ENCODE measurements around the gene ZFAND6.

DNA sequence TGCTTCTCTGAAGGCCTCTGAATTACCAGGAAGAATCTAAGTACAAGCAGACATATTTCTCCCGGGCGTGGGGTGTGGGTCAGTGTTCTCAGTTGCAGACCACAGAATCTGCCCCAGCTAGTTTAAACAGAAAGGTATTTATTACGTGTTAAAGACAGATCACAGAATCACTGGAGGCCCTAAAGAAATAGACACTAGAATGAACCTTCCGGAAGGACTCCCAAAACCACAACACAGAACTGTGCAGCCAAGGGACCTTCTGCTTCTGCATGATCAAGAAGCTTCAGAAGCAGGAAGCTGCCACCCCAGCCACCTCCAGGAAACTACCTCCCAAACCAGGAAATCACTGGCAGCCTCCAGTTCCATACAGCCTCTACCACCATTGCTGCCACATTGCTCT, 32.7 kb upstream of the ZFAND6 start:
- TF ChIP-seq, protein P1, sequence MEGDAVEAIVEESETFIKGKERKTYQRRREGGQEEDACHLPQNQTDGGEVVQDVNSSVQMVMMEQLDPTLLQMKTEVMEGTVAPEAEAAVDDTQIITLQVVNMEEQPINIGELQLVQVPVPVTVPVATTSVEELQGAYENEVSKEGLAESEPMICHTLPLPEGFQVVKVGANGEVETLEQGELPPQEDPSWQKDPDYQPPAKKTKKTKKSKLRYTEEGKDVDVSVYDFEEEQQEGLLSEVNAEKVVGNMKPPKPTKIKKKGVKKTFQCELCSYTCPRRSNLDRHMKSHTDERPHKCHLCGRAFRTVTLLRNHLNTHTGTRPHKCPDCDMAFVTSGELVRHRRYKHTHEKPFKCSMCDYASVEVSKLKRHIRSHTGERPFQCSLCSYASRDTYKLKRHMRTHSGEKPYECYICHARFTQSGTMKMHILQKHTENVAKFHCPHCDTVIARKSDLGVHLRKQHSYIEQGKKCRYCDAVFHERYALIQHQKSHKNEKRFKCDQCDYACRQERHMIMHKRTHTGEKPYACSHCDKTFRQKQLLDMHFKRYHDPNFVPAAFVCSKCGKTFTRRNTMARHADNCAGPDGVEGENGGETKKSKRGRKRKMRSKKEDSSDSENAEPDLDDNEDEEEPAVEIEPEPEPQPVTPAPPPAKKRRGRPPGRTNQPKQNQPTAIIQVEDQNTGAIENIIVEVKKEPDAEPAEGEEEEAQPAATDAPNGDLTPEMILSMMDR (conservative IDR thresholded peaks at IDR 0.05; ENCODE audit: low read depth, low read length): no peak
- TF ChIP-seq EZH2 (IDR thresholded peaks at IDR 0.05; ENCODE audit: borderline replicate concordance, low read depth, low read length, poor library complexity, severe bottlenecking): no peak

All from A673 (cell line).